ENCODE measurements around the gene SLC12A4. TPM values are rescaled to one million over a fixed set of nuclear protein-coding genes. Genes with fewer than 3 reads are reported as not detected.

The SLC12A4 gene
- total RNA-seq, 1 donor from 2014 or later = 40.6 TPM

DNA sequence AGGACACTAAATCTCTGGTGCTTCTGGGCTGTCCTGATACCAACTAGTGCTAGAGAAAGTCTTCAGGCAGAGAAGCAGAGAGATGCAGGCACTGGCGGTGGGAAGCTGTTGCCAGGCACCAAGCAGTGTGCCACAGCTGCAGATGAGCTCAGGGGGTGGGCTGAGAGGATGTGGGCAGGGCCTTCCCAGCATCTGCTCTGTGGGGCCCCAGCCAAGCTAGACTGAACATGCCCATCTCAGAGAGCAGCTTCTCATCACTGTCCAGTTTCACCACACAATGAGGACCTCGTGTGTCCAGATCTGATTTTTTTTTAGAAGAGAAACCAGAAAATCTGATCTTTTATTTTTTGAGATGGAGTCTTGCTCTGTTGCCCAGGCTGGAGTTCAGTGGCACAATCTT, 58.3 kb downstream of the SLC12A4 start:
- Mint-ChIP-seq H3K27ac (peak overlapping the region; percentile 84), H3K36me3 (ENCODE audit: low read depth) (peaks cover 24% of the 10 kb centered on the region), H3K4me3 (no peak overlapping the region), H3K4me1 (peaks cover 18% of the 10 kb centered on the region), H3K9me3 (no peaks in the 10 kb centered on the region), H3K27me3 (no peaks in the 10 kb centered on the region)
- peak; percentile 82 for DNase-seq
- intact Hi-C loops (cut with micrococcal nuclease) = no loop called here

DNA sequence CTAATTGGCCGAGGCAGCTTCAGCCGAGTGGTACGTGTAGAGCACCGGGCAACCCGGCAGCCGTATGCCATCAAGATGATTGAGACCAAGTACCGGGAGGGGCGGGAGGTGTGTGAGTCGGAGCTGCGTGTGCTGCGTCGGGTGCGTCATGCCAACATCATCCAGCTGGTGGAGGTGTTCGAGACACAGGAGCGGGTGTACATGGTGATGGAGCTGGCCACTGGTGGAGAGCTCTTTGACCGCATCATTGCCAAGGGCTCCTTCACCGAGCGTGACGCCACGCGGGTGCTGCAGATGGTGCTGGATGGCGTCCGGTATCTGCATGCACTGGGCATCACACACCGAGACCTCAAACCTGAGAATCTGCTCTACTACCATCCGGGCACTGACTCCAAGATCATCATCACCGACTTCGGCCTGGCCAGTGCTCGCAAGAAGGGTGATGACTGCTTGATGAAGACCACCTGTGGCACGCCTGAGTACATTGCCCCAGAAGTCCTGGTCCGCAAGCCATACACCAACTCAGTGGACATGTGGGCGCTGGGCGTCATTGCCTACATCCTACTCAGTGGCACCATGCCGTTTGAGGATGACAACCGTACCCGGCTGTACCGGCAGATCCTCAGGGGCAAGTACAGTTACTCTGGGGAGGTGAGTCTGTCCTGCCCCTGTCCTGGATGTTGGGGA, 59.2 kb downstream of the SLC12A4 start:
- H3K4me1 Mint-ChIP-seq = peaks cover 14% of the 10 kb centered on the region

DNA sequence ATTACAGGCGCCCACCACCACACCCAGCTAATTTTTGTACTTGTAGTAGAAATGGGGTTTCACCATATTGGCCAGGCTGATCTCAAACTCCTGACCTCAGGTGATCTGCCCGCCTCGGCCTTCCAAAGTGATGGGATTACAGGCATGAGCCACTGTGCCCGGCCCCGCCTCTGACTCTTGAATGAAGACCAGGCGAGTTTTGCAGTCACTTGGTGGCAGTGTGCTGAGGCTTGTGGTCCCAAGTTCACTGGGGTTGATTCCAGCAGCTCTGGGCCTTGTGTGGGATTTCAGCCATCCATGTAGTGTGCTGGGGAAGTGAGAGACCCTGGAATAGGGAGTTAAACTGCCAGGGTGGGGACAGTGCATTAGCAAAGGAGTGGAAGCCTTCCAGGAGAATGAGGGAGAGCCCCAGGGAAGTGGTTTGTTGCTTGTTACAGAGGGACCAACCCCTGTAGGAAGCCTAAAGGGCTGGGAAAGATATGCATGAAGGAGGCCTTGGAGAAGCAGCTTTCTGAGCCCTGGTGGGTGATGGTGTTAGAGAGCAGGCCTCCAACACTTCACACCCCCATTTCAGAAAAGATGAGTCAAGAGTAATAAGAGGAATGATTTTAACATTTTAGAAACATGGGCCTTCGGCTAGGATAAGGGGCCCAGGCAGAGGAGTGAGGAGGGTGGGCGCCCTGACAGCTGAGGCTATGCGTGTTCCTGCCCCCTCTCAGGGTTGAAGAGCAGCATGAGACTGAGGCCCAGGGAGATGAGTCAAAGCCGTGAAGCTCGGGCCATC, 60.8 kb downstream of the SLC12A4 start:
- DNase-seq = no peak
- Mint-ChIP-seq H3K27me3 (no peaks in the 10 kb centered on the region), H3K4me1 (peaks cover 14% of the 10 kb centered on the region), H3K4me3 (no peak overlapping the region), H3K27ac (peak overlapping the region; percentile 83), H3K36me3 (ENCODE audit: low read depth) (peaks cover 23% of the 10 kb centered on the region), H3K9me3 (no peaks in the 10 kb centered on the region)
- intact Hi-C loops (cut with micrococcal nuclease) = no loop called here

More for the DNA sequence above, 59.2 kb downstream of the SLC12A4 start:
- no peak overlapping the region for H3K4me3 Mint-ChIP-seq
- no peak for DNase-seq
- no peaks in the 10 kb centered on the region for H3K9me3 Mint-ChIP-seq
- peak overlapping the region; percentile 84 for H3K27ac Mint-ChIP-seq
- peaks cover 22% of the 10 kb centered on the region for H3K36me3 Mint-ChIP-seq (ENCODE audit: low read depth)
- intact Hi-C loops (cut with micrococcal nuclease) = no loop called here
- H3K27me3 Mint-ChIP-seq = no peaks in the 10 kb centered on the region

DNA sequence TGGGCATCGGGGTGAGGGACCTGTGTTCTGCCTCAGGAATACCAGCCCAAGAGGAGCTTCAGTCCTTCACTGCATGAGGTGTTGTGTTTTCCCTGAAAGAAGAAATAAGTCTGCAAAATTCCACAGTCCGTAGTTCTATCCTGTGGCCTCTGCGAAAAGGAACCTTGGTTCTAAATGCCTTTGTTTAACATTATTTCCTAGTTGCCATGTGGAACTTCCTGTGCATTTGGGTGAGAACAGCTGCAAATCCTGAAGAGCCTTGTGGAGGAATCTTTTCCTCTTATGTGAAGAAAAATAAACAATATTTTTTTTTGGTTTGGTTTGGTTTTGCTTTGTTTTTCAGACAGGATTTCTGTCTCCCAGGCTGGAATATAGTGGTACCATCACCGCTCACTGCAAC, 65.6 kb downstream of the SLC12A4 start:
- no peaks in the 10 kb centered on the region for H3K9me3 Mint-ChIP-seq
- H3K4me1 Mint-ChIP-seq = peaks cover 4% of the 10 kb centered on the region
- no peaks in the 10 kb centered on the region for H3K27me3 Mint-ChIP-seq
- H3K36me3 Mint-ChIP-seq (ENCODE audit: low read depth) = peaks cover 7% of the 10 kb centered on the region
- peak overlapping the region; percentile 37 for H3K27ac Mint-ChIP-seq
- intact Hi-C loops (cut with micrococcal nuclease) = no loop called here
- H3K4me3 Mint-ChIP-seq = no peak overlapping the region
- no peak for DNase-seq

DNA sequence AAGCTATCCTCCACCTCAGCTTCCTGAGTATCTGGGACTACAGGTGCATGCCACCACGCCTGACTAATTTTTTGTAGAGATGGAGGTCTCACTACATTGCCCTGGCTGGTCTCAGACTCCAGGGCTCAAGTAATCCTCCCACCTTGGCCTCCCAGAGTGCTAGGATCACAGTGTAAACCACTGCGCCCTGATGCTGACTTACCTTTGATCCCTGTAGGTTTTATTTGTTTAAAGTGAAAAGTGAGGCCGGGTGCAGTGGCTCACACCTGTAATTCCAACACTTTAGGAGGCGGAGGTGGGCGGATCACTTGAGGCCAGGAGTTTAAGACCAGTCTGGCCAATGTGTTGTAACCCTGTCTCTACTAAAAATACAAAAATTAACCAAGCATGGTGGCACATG, 66.7 kb downstream of the SLC12A4 start:
- Mint-ChIP-seq H3K36me3 (ENCODE audit: low read depth) (peaks cover 3% of the 10 kb centered on the region), H3K27me3 (no peaks in the 10 kb centered on the region), H3K9me3 (no peaks in the 10 kb centered on the region), H3K27ac (no peak overlapping the region), H3K4me3 (no peak overlapping the region), H3K4me1 (peaks cover 2% of the 10 kb centered on the region)
- intact Hi-C loops (cut with micrococcal nuclease) = no loop called here
- DNase-seq = no peak

DNA sequence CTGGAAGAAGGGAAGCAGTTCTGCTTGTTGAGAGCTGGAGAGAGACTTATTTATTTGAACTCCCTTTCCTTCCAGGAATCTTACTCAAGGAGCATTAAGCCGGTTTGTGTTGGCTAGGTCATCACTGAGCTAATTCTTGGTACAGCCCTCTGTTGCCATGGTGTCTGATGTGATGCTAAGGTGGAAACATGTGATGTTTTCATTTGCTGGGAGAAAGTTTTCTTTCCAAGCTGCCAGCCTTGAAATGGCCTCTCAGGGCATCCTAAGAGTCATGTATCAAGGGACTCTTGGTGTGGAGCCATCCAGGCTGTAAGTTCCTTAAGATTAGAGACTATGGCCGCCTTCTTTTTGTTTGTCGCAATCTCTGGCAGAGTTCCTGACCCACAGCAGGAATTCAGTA, 71.2 kb downstream of the SLC12A4 start:
- intact Hi-C loops (cut with micrococcal nuclease) = no loop called here
- no peak overlapping the region for H3K27ac Mint-ChIP-seq
- H3K27me3 Mint-ChIP-seq = no peaks in the 10 kb centered on the region
- no peaks in the 10 kb centered on the region for H3K36me3 Mint-ChIP-seq (ENCODE audit: low read depth)
- H3K9me3 Mint-ChIP-seq = no peaks in the 10 kb centered on the region
- H3K4me3 Mint-ChIP-seq = no peak overlapping the region
- DNase-seq = no peak
- H3K4me1 Mint-ChIP-seq = peaks cover 22% of the 10 kb centered on the region

DNA sequence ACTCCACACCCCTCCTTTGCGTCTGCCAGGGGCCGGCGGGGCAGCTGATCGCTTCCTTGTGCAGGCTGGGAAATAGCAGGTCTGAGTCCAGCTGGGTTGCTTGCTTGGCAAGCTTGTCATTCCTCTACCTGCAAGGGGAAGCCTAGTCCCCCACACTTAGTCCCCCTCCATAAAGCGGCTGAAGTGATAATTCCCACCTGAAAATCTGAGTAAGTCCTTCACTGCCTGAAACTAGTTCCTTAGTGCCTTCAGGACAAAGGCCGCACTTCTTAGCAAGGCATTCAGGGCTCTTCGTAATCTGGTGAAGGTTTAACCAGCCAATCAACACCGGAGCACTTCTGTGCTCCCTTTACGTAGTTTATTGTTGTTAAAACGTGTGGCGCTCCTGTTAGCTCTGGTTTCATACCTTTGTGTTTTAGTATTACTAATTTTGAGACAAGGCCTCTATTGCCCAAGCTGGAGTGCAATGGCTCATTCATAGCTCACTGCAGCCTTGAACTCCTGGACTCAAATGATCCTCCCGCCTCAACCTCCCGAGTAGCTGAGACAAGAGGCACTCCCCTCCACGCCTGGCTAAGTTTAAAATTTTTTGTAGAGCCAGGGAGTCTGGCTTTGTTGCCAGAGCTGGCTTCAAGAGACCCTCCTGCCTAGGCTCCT, 74.6 kb downstream of the SLC12A4 start:
- DNase-seq = no peak

More for the DNA sequence above, 74.6 kb downstream of the SLC12A4 start:
- peak overlapping the region; percentile 97 for H3K4me3 Mint-ChIP-seq
- peaks cover 22% of the 10 kb centered on the region for H3K4me1 Mint-ChIP-seq
- H3K9me3 Mint-ChIP-seq = no peaks in the 10 kb centered on the region
- H3K27ac Mint-ChIP-seq = peak overlapping the region; percentile 94
- no peaks in the 10 kb centered on the region for H3K36me3 Mint-ChIP-seq (ENCODE audit: low read depth)
- H3K27me3 Mint-ChIP-seq = no peaks in the 10 kb centered on the region
- intact Hi-C loops (cut with micrococcal nuclease) = loop anchor here (1.0 to 5.0 kb wide), 6 partner anchors 21 to 234 kb away; partner anchors contain the start of genes ACD, EDC4, NUTF2 and PARD6A

Other genes with a start within 250 kb of the SLC12A4 start
- 16.2 and 18.3 TPM in 2 replicates for gene GFOD2, start 249.3 kb downstream of the SLC12A4 start, total RNA-seq
- 18.2 and 18.6 TPM in 2 replicates for gene RANBP10, start 162.1 kb downstream of the SLC12A4 start, total RNA-seq
- gene TSNAXIP1, start 161.7 kb downstream of the SLC12A4 start, total RNA-seq = 0.65 and 0.80 TPM in 2 replicates
- 46.4 and 48.7 TPM in 2 replicates for gene THAP11, start 126.3 kb downstream of the SLC12A4 start, total RNA-seq
- gene NUTF2, start 121.7 kb downstream of the SLC12A4 start, total RNA-seq = 184 and 188 TPM in 2 replicates
- 37.0 and 44.5 TPM in 2 replicates for gene CENPT, start 120.9 kb downstream of the SLC12A4 start, total RNA-seq
- 112 and 122 TPM in 2 replicates for gene EDC4, start 95.6 kb downstream of the SLC12A4 start, total RNA-seq
- gene NRN1L, start 83.8 kb downstream of the SLC12A4 start, total RNA-seq = 0.63 TPM in 1 of 2 replicates, not detected in the other
- gene PSKH1, start 75.4 kb downstream of the SLC12A4 start, total RNA-seq = 14.4 and 16.3 TPM in 2 replicates
- 6.0 and 6.5 TPM in 2 replicates for gene CTRL, start 36.8 kb downstream of the SLC12A4 start, total RNA-seq
- 211 and 214 TPM in 2 replicates for gene PSMB10, start 31.8 kb downstream of the SLC12A4 start, total RNA-seq
- 16.5 and 18.2 TPM in 2 replicates for gene LCAT, start 24.5 kb downstream of the SLC12A4 start, total RNA-seq
- gene DPEP3, start 11.9 kb upstream of the SLC12A4 start, total RNA-seq = not detected in 2 replicates
- 1.7 and 2.3 TPM in 2 replicates for gene DPEP2, start 30.8 kb upstream of the SLC12A4 start, total RNA-seq
- not detected in 2 replicates for gene DPEP2NB, start 47.3 kb upstream of the SLC12A4 start, total RNA-seq
- 23.9 and 26.1 TPM in 2 replicates for gene DDX28, start 54.6 kb upstream of the SLC12A4 start, total RNA-seq
- gene DUS2, start 54.6 kb upstream of the SLC12A4 start, total RNA-seq = 35.3 and 42.6 TPM in 2 replicates
- gene NFATC3, start 116.7 kb upstream of the SLC12A4 start, total RNA-seq = 143 and 146 TPM in 2 replicates